CD4-positive, alpha-beta T cell treated with Interleukin-21 for 1 hour (primary cell): ENCODE data around the gene IL2RA.

ENCODE experiments used
- DNase-seq: peaks from one replicate; pipeline ENCODE4 v3.0.0-alpha.2; 2020

Gene IL2RA

DNA sequence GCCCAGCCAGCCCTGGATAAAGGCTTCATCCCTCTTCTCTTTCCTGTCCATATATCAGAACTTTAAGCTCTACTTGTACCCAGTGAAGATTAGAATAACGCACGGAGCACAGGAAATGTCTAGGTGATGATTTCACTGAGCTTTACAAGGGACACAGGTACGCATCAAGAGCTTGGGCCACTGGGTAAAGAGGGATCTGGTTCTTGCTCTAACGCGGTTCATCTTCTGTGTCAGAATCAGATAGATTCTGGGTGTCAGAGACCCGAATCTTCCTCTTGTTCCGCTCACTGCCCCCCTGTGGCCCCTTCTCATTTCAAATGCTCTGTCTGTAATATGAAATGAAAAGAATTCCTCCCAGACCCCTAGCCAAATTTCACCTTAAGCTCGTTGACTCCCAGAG lies 24.7 kb downstream of the IL2RA start:
- DNase-seq, result no peak

GRCh38 chr10:6036861-6037321 lies 25.3 kb downstream of the IL2RA start:
- DNase-seq, result peak; percentile 41

DNA sequence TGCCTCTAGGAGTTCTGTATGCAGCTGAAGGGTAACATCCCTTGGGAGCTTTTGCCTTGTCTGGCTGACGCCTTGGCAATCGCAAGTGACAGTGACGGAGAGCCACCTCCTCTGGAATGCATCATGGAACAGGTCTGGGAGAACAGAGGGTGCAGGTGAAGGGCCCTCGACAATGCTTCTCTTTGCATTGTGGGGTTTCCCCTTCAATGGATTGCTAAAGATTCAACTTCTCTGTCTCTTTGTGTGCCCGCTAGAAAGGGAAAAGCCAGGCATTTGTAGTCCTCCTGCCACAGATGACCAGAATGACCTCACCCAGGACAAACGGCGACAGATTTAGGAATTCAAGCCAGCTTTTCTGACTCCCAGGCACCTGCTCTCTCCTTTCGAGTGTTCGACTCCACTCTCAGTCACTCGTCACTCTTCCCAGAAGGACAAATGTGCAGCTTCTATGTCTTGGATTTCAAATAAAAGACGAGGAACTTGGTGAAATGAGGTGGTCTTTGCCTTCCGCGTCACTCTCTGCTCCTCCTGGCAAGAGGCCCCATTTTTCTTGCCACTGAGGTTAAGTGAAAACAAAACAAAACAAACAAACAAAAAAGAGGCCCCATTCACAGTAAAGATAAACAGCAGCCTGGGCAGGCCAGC lies 26.1 kb downstream of the IL2RA start:
- no peak for DNase-seq

- DNase-seq, result no peak
These were observed 26.9 kb downstream of the IL2RA start for GRCh38 chr10:6035101-6035834.

- DNase-seq, result no peak
These were observed 27.8 kb downstream of the IL2RA start for GRCh38 chr10:6034371-6034770.

DNA sequence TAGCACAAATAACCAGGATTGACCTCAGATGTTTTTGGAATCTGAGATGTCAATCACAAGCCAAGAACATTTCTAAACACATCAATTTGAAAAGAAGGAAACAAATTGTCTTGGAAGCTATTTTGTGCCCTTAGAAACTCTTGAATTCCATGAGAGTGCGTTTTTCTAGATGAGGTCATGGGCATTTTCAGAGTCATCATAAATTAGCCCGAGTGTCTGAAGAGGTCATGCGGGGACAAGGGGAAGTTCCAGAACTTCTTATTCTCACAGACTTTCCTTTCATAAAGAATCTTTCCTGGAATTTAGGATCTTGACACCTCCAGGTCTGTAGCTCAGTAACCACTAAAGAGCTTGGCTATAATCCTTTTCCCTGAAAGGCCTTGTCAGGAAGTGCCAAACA lies 28.2 kb downstream of the IL2RA start:
- no peak for DNase-seq

GRCh38 chr10:6030940-6031339 lies 31.2 kb downstream of the IL2RA start:
- DNase-seq, result no peak

DNA sequence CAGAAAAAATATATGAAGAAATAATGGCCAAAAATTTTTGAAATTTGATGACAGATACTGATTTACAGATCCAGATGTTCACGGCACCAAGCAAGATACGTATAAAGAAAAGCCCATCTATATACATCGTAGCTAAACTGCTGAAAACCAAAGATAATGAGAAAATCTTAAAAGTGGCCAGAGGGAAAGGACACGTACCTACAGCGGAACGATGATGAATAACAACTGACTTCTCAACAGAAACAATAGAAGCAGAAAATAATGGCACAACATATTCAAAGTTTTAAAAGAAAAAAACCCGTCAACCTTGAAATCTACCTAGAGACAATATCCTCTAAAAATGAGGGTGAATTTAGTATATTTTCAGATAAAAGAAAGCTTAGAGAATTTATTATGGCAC lies 31.9 kb downstream of the IL2RA start:
- no peak for DNase-seq

- no peak for DNase-seq
These were observed 34.2 kb downstream of the IL2RA start for GRCh38 chr10:6027929-6028328.

- no peak for DNase-seq
These were observed 36.4 kb downstream of the IL2RA start for GRCh38 chr10:6025683-6026255.

GRCh38 chr10:6024334-6024682 lies 37.9 kb downstream of the IL2RA start:
- no peak for DNase-seq

- DNase-seq, result no peak
These were observed 38.4 kb downstream of the IL2RA start for GRCh38 chr10:6023661-6024333.

GRCh38 chr10:6022660-6023059 lies 39.5 kb downstream of the IL2RA start:
- DNase-seq, result no peak

DNA sequence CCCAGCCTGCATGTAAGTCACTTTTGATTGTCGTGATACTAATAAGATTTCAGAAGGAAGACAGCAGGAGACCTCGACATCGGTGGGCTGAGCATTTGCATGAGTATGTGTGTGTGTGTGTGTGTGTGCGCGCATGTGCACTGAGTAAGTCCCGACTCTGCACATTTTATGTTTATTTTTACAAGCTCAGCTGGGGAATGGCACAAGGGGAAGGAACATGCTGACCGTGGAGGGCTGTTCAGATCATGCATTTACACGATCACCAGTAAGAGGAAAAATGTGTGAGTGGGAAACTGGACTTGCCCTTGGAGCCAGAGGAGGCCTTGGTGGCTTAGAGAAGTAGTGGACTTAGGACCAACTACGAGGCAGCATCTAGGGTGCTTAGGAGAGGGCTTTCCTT lies 41.3 kb downstream of the IL2RA start:
- no peak for DNase-seq

- DNase-seq, result no peak
These were observed 42.4 kb downstream of the IL2RA start for GRCh38 chr10:6019796-6020195.

GRCh38 chr10:6019010-6019782 lies 43.0 kb downstream of the IL2RA start:
- DNase-seq, result no peak

- DNase-seq, result no peak
These were observed 43.7 kb downstream of the IL2RA start for GRCh38 chr10:6018422-6018821.

DNA sequence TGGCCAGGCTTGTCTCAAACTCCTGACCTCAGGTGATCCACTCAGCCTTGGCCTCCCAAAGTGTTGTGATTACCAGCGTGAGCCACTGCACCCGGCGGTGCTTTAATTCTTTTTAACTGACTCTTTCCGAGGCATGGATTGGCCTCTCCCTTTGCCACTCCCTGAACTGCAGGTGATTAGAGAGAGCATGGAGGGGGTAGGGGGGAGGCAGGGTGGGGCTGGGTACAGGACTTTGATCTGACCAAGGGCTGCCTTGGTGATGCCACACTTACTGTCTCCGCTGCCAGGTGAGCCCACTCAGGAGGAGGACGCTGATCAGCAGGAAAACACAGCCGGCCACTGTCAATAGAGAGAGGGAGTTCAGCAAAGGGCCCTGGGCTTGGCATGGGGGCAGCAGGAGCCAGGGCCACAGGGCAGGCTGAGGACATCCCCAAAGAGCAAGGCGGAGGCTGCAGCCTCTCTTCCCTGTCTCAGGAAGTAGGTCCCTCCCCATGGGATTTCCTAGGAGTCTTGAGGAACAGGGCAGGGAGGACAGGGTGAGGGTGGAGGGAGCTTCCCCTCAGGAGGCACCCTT lies 44.3 kb downstream of the IL2RA start:
- no peak for DNase-seq

DNA sequence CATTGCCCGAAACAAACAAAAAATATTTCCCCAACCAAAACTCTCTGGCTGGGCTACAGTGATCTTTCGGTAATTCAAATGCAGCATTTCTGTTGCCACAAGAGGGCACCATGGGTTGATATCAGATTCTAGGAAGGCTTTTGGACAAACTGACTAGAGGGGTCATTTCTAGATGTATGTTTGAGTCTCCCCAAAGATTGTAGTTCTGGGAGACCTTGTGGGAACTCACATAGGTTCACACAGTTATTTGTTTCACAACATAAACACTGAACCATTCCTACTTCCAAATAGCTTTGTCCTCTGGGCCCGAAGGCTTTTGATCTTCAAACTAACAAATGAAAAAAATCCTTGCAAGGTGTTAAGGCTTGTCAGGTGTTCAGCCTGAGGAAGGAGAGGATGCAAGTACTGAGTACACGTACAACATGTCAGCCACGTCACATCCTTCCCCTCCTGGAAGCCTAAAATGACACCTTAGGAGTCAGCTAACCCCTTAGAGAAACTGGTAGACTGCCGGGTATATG lies 47.9 kb downstream of the IL2RA start:
- DNase-seq, result peak; percentile 80

GRCh38 chr10:6013413-6014192 lies 48.6 kb downstream of the IL2RA start:
- no peak for DNase-seq

DNA sequence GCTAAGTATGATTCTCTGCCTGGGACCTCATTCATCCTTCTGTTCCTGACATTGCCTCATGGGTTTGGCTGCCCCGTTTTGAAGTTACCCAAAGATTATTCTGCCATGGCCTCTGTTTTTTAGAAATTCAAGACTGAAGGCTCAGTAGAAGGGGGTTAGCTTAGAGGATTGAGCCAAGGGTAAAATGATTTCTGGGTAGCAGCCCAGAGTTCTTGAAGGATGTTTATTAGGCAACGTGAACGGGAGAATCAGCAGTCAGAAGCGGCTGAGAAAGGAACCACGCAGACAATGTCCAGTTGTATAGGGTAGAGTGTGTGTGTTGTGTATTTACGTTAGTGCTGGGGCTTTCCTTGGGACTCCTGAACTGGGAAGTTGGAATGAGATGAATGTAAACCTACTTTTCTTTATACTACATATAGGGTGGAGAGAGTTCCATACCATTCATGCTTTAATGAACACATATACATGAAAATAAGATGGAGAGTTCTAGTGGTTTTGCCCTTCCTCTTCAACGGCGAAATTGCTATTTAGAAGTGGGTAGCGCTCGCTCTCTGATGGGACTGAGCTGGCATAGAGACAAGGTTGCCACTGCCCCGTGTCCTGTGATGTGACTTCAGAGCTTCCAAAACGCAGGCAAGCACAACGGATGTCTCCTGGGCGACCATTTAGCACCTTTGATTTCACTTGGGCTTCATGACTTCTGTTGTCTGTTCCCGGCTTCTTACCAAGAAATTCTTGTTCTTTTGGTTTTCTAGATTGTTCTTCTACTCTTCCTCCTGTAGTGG lies 49.9 kb downstream of the IL2RA start:
- DNase-seq, result no peak
